Activated T-cell treated with anti-CD3 and anti-CD28 coated beads, Interleukin-2, amount 50 U/mL, for 72 hours (primary cell): ENCODE data around the gene BICD2. TPM values are rescaled to one million over a fixed set of nuclear protein-coding genes. Genes with fewer than 3 reads are reported as not detected.
"Not testable (repeated sequence)": the region's sequence is repeated elsewhere in the genome, so short reads cannot be mapped to it uniquely, and the experiment has no call there.

Experiments used
- ATAC-seq, 2 donors: fragments of 150-1000 bp; cut with Tn5 transposase; replicated peaks in 1 of 2; 2 replicates each; pipeline ENCODE4 v1.10.0; 2021; ENCODE audit warnings: moderate library complexity in 2 of 2, mild to moderate bottlenecking in 1 of 2
- DNase-seq, 2 donors: peaks; one replicate each; pipeline ENCODE4 v3.0.0; 2021 to 2022; ENCODE audit warnings: mixed read lengths in 1 of 2
- H3K27ac Mint-ChIP-seq: one replicate; pipeline ENCODE4 v1.8.0; 2022; ENCODE audit warnings: mild to moderate bottlenecking, moderate library complexity, mixed read lengths
- H3K27me3 Mint-ChIP-seq: one replicate; pipeline ENCODE4 v1.8.0; 2022; ENCODE audit warnings: low read depth, mixed read lengths
- H3K36me3 Mint-ChIP-seq, 2 donors: one replicate each; pipeline ENCODE4 v1.8.0; 2022; ENCODE audit warnings: mixed read lengths in 2 of 2, mild to moderate bottlenecking in 1 of 2; ENCODE audit not compliant: insufficient read depth in 2 of 2
- H3K4me1 Mint-ChIP-seq: one replicate; pipeline ENCODE4 v1.8.0; 2022; ENCODE audit warnings: low read depth, mixed read lengths
- H3K4me3 Mint-ChIP-seq, 2 donors: one replicate each; pipeline ENCODE4 v1.8.0; 2022; ENCODE audit warnings: mild to moderate bottlenecking in 2 of 2, mixed read lengths in 2 of 2, moderate library complexity in 2 of 2
- H3K9me3 Mint-ChIP-seq, 2 donors: one replicate each; pipeline ENCODE4 v1.8.0; 2022; ENCODE audit warnings: mixed read lengths in 2 of 2
- total RNA-seq, 2 donors: library from RNA; stranded (reverse); gene quantifications; one replicate each; pipeline ENCODE4 v1.2.3, GENCODE V29; 2022

Gene BICD2
- total RNA-seq, 2 donors from 2014 or later, result 15.4 to 15.5 TPM

GRCh38 chr9:92790542-92791527 lies 26.2 kb upstream of the BICD2 start:
- ATAC-seq (peak; percentile 78 to 87), DNase-seq (peak; percentile 67 to 73)
- H3K4me1 Mint-ChIP-seq, result peaks cover 15% of the 10 kb centered on the region
- peaks cover 0 to 5% of the 10 kb centered on the region in 2 donors for H3K9me3 Mint-ChIP-seq
- H3K27me3 Mint-ChIP-seq, result peaks cover 8% of the 10 kb centered on the region
- H3K27ac Mint-ChIP-seq, result no peak overlapping the region
- peak overlapping the region; percentile 25 to 67 for H3K4me3 Mint-ChIP-seq
- H3K36me3 Mint-ChIP-seq, result peaks cover 2 to 3% of the 10 kb centered on the region in 2 donors

- DNase-seq, result no peak
- peaks cover 11% of the 10 kb centered on the region for H3K4me1 Mint-ChIP-seq
- no peak overlapping the region for H3K4me3 Mint-ChIP-seq
- no peak for ATAC-seq
- peaks cover 0 to 6% of the 10 kb centered on the region in 2 donors for H3K9me3 Mint-ChIP-seq
- H3K27ac Mint-ChIP-seq, result no peak overlapping the region
- peaks cover 2 to 3% of the 10 kb centered on the region in 2 donors for H3K36me3 Mint-ChIP-seq
- H3K27me3 Mint-ChIP-seq, result peaks cover 4% of the 10 kb centered on the region
Observed at GRCh38 chr9:92786298-92786697, 21.7 kb upstream of the BICD2 start.

GRCh38 chr9:92781899-92782298 lies 17.3 kb upstream of the BICD2 start:
- no peak overlapping the region for H3K27ac Mint-ChIP-seq
- peak in 1 of 2 donors; percentile 68 for ATAC-seq
- peaks cover 0 to 2% of the 10 kb centered on the region in 2 donors for H3K36me3 Mint-ChIP-seq
- H3K27me3 Mint-ChIP-seq, result no peaks in the 10 kb centered on the region
- H3K4me1 Mint-ChIP-seq, result no peaks in the 10 kb centered on the region
- DNase-seq, result no peak
- H3K4me3 Mint-ChIP-seq, result no peak overlapping the region
- H3K9me3 Mint-ChIP-seq, result peaks cover 0 to 5% of the 10 kb centered on the region in 2 donors

GRCh38 chr9:92780206-92780605 lies 15.6 kb upstream of the BICD2 start:
- Mint-ChIP-seq H3K36me3 (no peaks in the 10 kb centered on the region), H3K9me3 (no peaks in the 10 kb centered on the region), H3K4me3 (no peak overlapping the region), H3K4me1 (no peaks in the 10 kb centered on the region), H3K27me3 (no peaks in the 10 kb centered on the region), H3K27ac (no peak overlapping the region)
- no peak for ATAC-seq
- DNase-seq, result no peak

- Mint-ChIP-seq H3K4me1 (peaks cover 6% of the 10 kb centered on the region), H3K36me3 (no peaks in the 10 kb centered on the region), H3K9me3 (no peaks in the 10 kb centered on the region), H3K27me3 (no peaks in the 10 kb centered on the region), H3K27ac (no peak overlapping the region), H3K4me3 (no peak overlapping the region)
- DNase-seq, result no peak
- no peak for ATAC-seq
Observed at GRCh38 chr9:92775466-92775865, 10.8 kb upstream of the BICD2 start.

GRCh38 chr9:92774274-92774673 lies 9.6 kb upstream of the BICD2 start:
- ATAC-seq (no peak), DNase-seq (no peak)
- no peaks in the 10 kb centered on the region for H3K27me3 Mint-ChIP-seq
- H3K9me3 Mint-ChIP-seq, result no peaks in the 10 kb centered on the region
- peaks cover 15% of the 10 kb centered on the region for H3K4me1 Mint-ChIP-seq
- no peaks in the 10 kb centered on the region for H3K36me3 Mint-ChIP-seq
- no peak overlapping the region for H3K4me3 Mint-ChIP-seq
- no peak overlapping the region for H3K27ac Mint-ChIP-seq

- Mint-ChIP-seq H3K9me3 (no peaks in the 10 kb centered on the region), H3K4me1 (peaks cover 15% of the 10 kb centered on the region), H3K4me3 (no peak overlapping the region), H3K27me3 (no peaks in the 10 kb centered on the region), H3K27ac (no peak overlapping the region), H3K36me3 (no peaks in the 10 kb centered on the region)
- no peak for DNase-seq
- ATAC-seq, result no peak
Observed at GRCh38 chr9:92773810-92774209, 9.2 kb upstream of the BICD2 start.

- ATAC-seq (no peak), DNase-seq (no peak)
- Mint-ChIP-seq H3K36me3 (no peaks in the 10 kb centered on the region), H3K4me3 (no peak overlapping the region), H3K4me1 (peaks cover 22% of the 10 kb centered on the region), H3K27ac (no peak overlapping the region), H3K27me3 (no peaks in the 10 kb centered on the region), H3K9me3 (no peaks in the 10 kb centered on the region)
Observed at GRCh38 chr9:92771309-92771708, 6.7 kb upstream of the BICD2 start.

GRCh38 chr9:92770360-92770995 lies 5.8 kb upstream of the BICD2 start:
- no peak for ATAC-seq
- no peak for DNase-seq
- Mint-ChIP-seq H3K36me3 (no peaks in the 10 kb centered on the region), H3K27ac (peak overlapping the region; percentile 22), H3K4me1 (peaks cover 30% of the 10 kb centered on the region), H3K27me3 (no peaks in the 10 kb centered on the region), H3K9me3 (no peaks in the 10 kb centered on the region), H3K4me3 (no peak overlapping the region)

GRCh38 chr9:92769990-92770359 lies 5.3 kb upstream of the BICD2 start:
- H3K4me3 Mint-ChIP-seq, result no peak overlapping the region

GRCh38 chr9:92769286-92769685 lies 4.7 kb upstream of the BICD2 start:
- Mint-ChIP-seq H3K27ac (no peak overlapping the region), H3K4me1 (peaks cover 31% of the 10 kb centered on the region), H3K4me3 (no peak overlapping the region), H3K27me3 (no peaks in the 10 kb centered on the region), H3K9me3 (no peaks in the 10 kb centered on the region), H3K36me3 (peaks cover 0 to 2% of the 10 kb centered on the region in 2 donors)
- no peak for DNase-seq
- no peak for ATAC-seq

More at GRCh38 chr9:92769990-92770359, 5.3 kb upstream of the BICD2 start:
- no peaks in the 10 kb centered on the region for H3K36me3 Mint-ChIP-seq
- DNase-seq (no peak), ATAC-seq (no peak)
- no peaks in the 10 kb centered on the region for H3K27me3 Mint-ChIP-seq
- no peaks in the 10 kb centered on the region for H3K9me3 Mint-ChIP-seq
- peaks cover 31% of the 10 kb centered on the region for H3K4me1 Mint-ChIP-seq
- H3K27ac Mint-ChIP-seq, result no peak overlapping the region

- H3K36me3 Mint-ChIP-seq, H3K27me3 Mint-ChIP-seq, ATAC-seq, H3K4me3 Mint-ChIP-seq, H3K27ac Mint-ChIP-seq, H3K9me3 Mint-ChIP-seq, DNase-seq: not testable (repeated sequence)
- H3K4me1 Mint-ChIP-seq, result peaks cover 31% of the 10 kb centered on the region
Observed at GRCh38 chr9:92768816-92769215, 4.2 kb upstream of the BICD2 start.
